Lower leg skin (tissue), 3 donors: ENCODE measurements around the gene CUL1.

Source experiments
- CTCF ChIP-seq, 3 donors: fragments of 450-650 bp; IDR thresholded peaks; one replicate each; pipeline ENCODE4 v1.5.1; 2016; ENCODE audit warnings: antibody characterized with exemption in 3 of 3, mild to moderate bottlenecking in 3 of 3, moderate library complexity in 2 of 3
- POLR2A ChIP-seq, 2 donors: fragments of 450-650 bp; IDR thresholded peaks; one replicate each; pipeline ENCODE4 v1.6.1; 2016 to 2017; ENCODE audit warnings: antibody characterized with exemption in 2 of 2, mild to moderate bottlenecking in 1 of 2, moderate library complexity in 1 of 2

GRCh38 chr7:148704189-148704588, 5.5 kb downstream of the CUL1 start:
- no peak for TF ChIP-seq CTCF (IDR thresholded peaks at IDR 0.05)
- TF ChIP-seq POLR2A (IDR thresholded peaks at IDR 0.05) = no peak
